HG02610 (cell line): Measurements from ENCODE around the gene HAL.

Experiments used
- ATAC-seq: cut with Tn5 transposase; IDR thresholded peaks from one replicate; pipeline ENCODE4 v1.9.1; 2021; ENCODE audit warnings: mild to moderate bottlenecking, moderate library complexity; ENCODE audit not compliant: unreplicated experiment

HAL gene

GRCh38 chr12:96014943-96015599, 18.9 kb upstream of the HAL start:
- no peak for ATAC-seq

GRCh38 chr12:96007729-96008128, 11.6 kb upstream of the HAL start:
- ATAC-seq, result no peak

GRCh38 chr12:96006727-96007126, 10.6 kb upstream of the HAL start:
- ATAC-seq, result no peak

DNA sequence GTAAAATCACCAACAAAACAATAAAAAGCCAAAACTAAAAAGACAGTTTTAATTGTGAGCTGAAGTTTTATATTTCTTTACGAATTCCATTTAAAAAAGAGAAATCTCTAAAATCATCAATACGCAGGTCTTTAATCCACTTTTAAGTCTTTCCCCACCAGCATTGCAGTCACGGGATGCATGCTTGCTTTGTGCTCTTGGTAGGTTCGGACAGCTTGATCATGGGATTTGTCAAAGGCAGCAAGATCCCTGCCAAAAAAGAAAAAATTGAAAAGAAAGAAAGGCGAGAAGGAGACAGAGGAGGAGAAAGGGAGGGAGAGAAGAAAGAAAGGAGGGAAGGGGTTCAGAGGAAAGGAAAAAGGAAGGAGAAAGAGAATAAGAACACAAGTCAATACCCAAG, 4.7 kb upstream of the HAL start:
- no peak for ATAC-seq

DNA sequence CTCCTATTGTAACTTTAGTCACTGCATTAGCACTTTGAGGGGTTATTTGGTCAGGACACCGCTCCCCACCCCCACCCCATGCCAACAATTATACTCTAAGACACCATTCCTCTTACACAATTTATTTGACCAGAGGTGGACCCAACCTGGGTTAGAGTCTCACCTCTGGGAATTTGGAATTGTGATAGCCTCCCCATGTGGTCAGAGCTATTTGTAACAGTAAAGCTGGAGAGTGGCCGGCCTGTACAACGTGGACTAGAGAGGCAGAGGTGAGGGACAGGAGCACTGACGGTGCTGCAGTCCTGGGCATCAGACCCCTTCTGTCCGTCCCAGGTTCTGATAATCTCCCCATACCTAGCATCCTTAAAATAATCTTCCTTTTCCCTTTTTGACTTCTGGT, 3.3 kb upstream of the HAL start:
- no peak for ATAC-seq

DNA sequence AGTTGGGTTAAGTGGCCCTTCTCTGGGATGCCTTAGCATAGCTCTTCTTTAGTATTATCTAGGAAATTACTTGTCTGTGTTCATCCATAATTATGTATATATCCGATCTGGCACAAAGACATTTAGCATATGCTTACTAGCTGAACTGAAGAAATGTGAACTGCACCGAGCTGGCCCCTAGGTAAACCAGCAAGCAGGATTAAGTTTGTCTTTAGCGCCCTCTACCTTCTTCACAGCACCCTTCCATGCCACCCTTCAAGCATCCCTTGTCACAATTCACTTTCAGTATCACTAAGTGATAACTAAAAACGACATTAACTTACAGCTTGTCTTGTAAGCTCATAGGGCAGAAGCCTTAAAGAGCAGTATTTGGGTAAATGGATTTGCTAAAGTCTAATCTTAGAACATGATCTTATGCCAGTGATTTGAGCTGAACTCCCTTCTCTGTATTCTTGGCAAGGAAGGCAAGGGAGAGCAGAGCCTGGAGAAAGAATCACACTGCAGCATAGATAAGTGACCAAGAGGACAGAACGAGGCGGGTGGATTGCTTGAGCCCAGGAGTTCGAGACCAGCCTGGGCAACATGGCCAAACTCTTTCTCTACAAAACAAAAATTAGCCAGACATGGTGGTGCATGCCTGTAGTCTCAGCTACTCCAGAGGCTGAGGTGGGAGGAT, 2.6 kb upstream of the HAL start:
- ATAC-seq, result peak; percentile 93

DNA sequence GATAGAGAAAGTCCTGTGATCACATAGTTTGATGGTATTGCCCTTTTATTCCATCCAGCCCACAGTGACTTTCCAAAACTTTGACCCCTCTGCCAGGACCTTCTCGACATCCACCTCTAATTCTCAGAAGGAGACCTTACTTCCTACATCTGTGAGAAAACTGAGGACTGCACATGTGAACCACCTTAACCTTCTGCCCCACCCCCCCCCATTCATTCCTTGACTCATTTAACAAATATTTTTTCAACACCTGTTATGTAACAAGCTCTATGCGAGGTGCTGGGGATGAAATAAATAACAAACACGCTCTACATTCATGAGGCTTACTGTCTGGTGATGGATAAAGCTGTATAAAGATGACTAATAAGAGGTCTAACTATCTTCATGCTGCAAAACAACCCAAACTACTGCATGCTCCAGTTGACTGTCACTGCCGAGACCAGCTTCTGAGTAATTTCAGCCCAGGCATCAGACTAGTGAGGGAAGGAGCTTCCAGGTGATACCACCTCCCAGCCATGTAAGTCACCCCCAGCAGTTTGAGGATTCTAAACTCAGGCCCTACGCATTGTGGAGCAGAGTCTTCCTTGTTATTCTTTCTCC, 1.9 kb upstream of the HAL start:
- no peak for ATAC-seq

- no peak for ATAC-seq
Observed at GRCh38 chr12:95997276-95997675, 1.1 kb upstream of the HAL start.

DNA sequence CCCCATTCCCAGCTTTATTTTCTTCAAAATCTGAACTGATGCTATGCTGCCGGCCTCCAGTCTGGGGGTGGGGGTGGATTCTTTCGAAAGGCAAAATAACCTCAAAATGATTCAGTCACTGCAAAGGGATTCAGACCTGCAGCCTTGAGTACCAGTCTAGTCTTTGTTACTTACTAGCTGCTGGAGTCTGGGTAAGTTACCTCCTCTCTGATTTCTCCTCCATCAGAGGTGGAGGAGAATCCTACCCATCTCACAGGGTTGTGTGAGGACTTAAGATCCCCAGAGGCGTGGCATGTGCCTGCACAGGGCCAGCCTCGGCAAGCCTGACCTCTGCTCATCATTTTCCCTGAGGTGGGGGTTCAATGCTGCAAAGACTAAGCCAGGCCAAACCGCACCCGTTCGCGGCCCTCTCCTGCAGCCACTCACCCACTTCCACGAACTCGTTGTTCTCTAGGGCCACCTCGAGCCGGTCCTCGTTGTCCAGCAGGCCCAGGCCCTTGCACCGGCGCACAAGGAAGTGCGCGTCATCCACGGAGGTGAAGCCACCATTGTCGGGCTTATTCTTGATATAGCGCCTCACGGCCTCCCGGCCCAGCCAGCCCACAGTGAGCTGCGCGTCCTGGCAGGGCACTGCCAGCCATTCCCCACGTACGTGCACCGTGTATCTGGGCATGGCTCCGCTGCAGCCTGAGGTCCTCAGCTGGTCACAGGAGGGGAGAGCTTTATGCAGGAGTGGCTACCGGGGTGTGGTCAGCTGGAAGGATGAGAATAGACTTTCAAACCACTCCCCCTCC, 709 bp downstream of the HAL start:
- no peak for ATAC-seq

- ATAC-seq, result no peak
Observed at GRCh38 chr12:95994476-95994875, 1.7 kb downstream of the HAL start.

DNA sequence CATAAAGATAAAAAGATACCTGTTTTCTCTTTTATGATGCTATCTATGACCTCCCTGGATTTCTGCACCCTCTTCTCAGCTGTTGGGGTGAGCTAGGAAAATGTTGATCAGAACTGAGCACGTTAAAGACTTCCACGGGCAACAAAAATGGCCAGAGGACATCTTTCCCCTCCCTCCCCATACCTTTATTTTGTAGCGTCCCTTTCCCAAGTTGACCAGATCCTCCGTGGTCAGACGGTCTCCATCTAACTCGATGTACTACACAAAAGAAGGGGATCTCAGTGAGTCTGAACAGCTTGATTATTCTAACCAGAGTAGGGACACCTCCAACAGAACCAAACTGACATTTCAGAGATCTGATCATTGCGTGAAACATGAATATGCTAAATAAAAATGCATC, 2.2 kb downstream of the HAL start:
- no peak for ATAC-seq

GRCh38 chr12:95990136-95990535, 6.0 kb downstream of the HAL start:
- no peak for ATAC-seq

- ATAC-seq, result no peak
Observed at GRCh38 chr12:95989504-95990123, 6.5 kb downstream of the HAL start.

GRCh38 chr12:95988506-95989275, 7.5 kb downstream of the HAL start:
- no peak for ATAC-seq

GRCh38 chr12:95986635-95987570, 9.2 kb downstream of the HAL start:
- ATAC-seq, result no peak

DNA sequence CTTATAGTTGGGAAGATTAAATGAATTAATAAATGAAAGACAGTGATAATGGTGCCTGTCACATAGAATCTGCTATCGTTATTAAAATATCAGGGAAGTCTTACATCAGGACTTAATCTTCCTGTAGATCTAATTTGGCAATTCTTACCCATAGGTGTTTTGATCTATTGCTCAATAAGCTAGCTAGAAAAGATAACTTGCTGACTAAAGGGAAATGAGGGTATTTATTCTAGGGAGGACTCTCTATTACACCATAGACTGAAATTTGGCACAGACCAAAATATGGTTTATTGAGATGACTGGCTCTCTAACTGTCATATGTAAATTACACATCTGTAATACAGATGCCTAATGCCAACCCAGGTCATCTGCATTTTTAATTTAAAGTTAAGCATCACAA, 11.5 kb downstream of the HAL start:
- ATAC-seq, result no peak

DNA sequence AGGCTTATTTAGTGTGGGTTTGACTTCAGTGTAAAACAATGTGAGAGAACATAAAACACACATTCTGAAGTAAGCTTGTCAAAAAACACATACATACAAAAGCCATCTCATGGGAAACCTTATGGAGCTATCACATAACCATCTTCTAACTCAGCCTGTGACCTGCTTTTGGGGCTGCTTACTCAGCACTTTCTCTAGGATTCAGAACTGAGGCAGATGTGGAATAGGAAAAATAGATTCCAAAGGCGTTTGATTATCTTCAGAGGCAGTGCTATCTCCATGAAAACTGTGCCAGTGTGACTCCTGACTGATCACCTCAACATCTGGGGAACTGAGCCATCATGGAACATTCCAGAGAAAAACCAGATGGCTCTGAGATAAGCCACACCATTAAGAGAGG, 13.5 kb downstream of the HAL start:
- ATAC-seq, result no peak

DNA sequence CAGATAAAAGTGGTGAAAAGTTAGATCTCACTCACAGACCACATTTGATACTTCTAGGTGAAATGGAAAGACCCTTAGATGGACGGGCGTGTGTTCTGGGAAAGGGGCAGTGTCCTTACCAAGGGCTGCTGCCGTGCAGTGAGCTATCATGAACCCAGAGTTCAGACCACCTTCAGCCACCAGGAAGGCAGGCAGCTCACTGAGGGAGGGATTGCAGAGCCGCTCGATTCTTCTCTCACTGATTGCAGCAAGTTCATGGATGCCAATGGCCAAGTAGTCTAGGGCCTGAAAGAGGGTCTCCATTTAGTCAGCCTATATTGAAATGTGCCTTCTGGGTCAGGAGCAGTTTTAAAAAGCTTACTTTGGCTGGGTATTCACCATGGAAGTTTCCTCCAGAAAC, 15.7 kb downstream of the HAL start:
- ATAC-seq, result no peak

- no peak for ATAC-seq
Observed at GRCh38 chr12:95978774-95979173, 17.4 kb downstream of the HAL start.
